Left ventricle myocardium inferior (tissue), 1 donor: ENCODE measurements around the gene FLT1. TPM values are rescaled to one million over a fixed set of nuclear protein-coding genes. Genes with fewer than 3 reads are reported as not detected.

Experiments used
- DNase-seq: peaks from one replicate; pipeline ENCODE4 v3.0.0-alpha.2; 2020
- H3K27ac ChIP-seq: fragments of 200-600 bp; replicated peaks from 2 replicates; pipeline ENCODE4 v1.8.0; 2021
- H3K27me3 ChIP-seq: fragments of 200-600 bp; 2 replicates; pipeline ENCODE4 v1.8.0; 2021; ENCODE audit warnings: low read depth
- H3K36me3 ChIP-seq: fragments of 200-600 bp; 2 replicates; pipeline ENCODE4 v1.8.0; 2021
- H3K4me1 ChIP-seq: fragments of 200-600 bp; 2 replicates; pipeline ENCODE4 v1.8.0; 2021
- H3K4me3 ChIP-seq: fragments of 200-600 bp; 2 replicates; pipeline ENCODE4 v1.8.0; 2021; ENCODE audit warnings: mild to moderate bottlenecking, moderate library complexity
- H3K9me3 ChIP-seq: fragments of 200-600 bp; replicated peaks from 2 replicates; pipeline ENCODE4 v1.8.0; 2021
- CTCF ChIP-seq: fragments of 200-600 bp; IDR thresholded peaks from 2 replicates; pipeline ENCODE4 v1.8.0; 2021; ENCODE audit warnings: antibody characterized with exemption, mild to moderate bottlenecking, borderline replicate concordance
- intact Hi-C: fragments of 100-400 bp; cut with micrococcal nuclease; formaldehyde crosslinking; loops from one replicate; pipeline ENCODE4 v1.11.0; 2022
- total RNA-seq: library from RNA; stranded (reverse); fragmentation: NEBNext Ultra II Directional; extraction: Animal tissue kit (Norgen Biotek cat#: 25700); gene quantifications from one replicate; pipeline ENCODE4 v1.2.1, GENCODE V29; 2021
- donor health status: DM: no; HTN: yes; CAD: no; lungs with severe emphysema.

The FLT1 gene
- total RNA-seq, 1 donor from 2014 or later: 40.7 TPM

- no peaks in the 10 kb centered on the region for H3K27me3 ChIP-seq
- H3K4me1 ChIP-seq: peaks cover 28% of the 10 kb centered on the region
- H3K36me3 ChIP-seq: peaks cover 13% of the 10 kb centered on the region
- no peak overlapping the region for H3K27ac ChIP-seq
- H3K9me3 ChIP-seq: no peaks in the 10 kb centered on the region
- H3K4me3 ChIP-seq: no peak overlapping the region
- intact Hi-C loops: no loop called here
- DNase-seq: no peak
- no peak for TF ChIP-seq CTCF
Observed at GRCh38 chr13:28375250-28375930, 119.5 kb downstream of the FLT1 start.

- H3K4me1 ChIP-seq: peaks cover 16% of the 10 kb centered on the region
- peaks cover 20% of the 10 kb centered on the region for H3K36me3 ChIP-seq
- no peak for DNase-seq
- TF ChIP-seq CTCF: no peak
- no peak overlapping the region for H3K27ac ChIP-seq
- no peak overlapping the region for H3K4me3 ChIP-seq
- no peaks in the 10 kb centered on the region for H3K27me3 ChIP-seq
- intact Hi-C loops: no loop called here
- no peaks in the 10 kb centered on the region for H3K9me3 ChIP-seq
Observed at GRCh38 chr13:28373810-28374209, 121.1 kb downstream of the FLT1 start.

GRCh38 chr13:28370448-28370847, 124.5 kb downstream of the FLT1 start:
- Histone ChIP-seq H3K27ac (no peak overlapping the region), H3K4me1 (no peaks in the 10 kb centered on the region), H3K4me3 (no peak overlapping the region), H3K36me3 (peaks cover 30% of the 10 kb centered on the region), H3K9me3 (no peaks in the 10 kb centered on the region), H3K27me3 (no peaks in the 10 kb centered on the region)
- intact Hi-C loops: no loop called here
- DNase-seq: no peak
- TF ChIP-seq CTCF: no peak

- Histone ChIP-seq H3K4me3 (no peak overlapping the region), H3K27ac (no peak overlapping the region), H3K4me1 (peaks cover 30% of the 10 kb centered on the region), H3K9me3 (no peaks in the 10 kb centered on the region), H3K36me3 (peaks cover 3% of the 10 kb centered on the region), H3K27me3 (no peaks in the 10 kb centered on the region)
- TF ChIP-seq CTCF: no peak
- no peak for DNase-seq
- intact Hi-C loops: no loop called here
Observed at GRCh38 chr13:28358708-28359107, 136.2 kb downstream of the FLT1 start.

- no peak overlapping the region for H3K27ac ChIP-seq
- no peak overlapping the region for H3K4me3 ChIP-seq
- peaks cover 3% of the 10 kb centered on the region for H3K36me3 ChIP-seq
- TF ChIP-seq CTCF: no peak
- H3K4me1 ChIP-seq: peaks cover 37% of the 10 kb centered on the region
- no peaks in the 10 kb centered on the region for H3K27me3 ChIP-seq
- no peak for DNase-seq
- intact Hi-C loops: no loop called here
- no peaks in the 10 kb centered on the region for H3K9me3 ChIP-seq
Observed at GRCh38 chr13:28357911-28358433, 137.0 kb downstream of the FLT1 start.
